Activated naive CD4-positive, alpha-beta T cell treated with anti-CD3 and anti-CD28 coated beads, Interleukin-2, amount 50 U/mL, for 24 hours (primary cell): ENCODE data around the gene GFI1.
"Not testable (repeated sequence)": the region's sequence is repeated elsewhere in the genome, so short reads cannot be mapped to it uniquely, and the experiment has no call there.

ENCODE experiments used
- H3K27ac Mint-ChIP-seq: one replicate; pipeline ENCODE4 v1.8.0; 2021; ENCODE audit warnings: mild to moderate bottlenecking, mixed read lengths
- H3K27me3 Mint-ChIP-seq: one replicate; pipeline ENCODE4 v1.8.0; 2021; ENCODE audit warnings: mixed read lengths
- H3K36me3 Mint-ChIP-seq: one replicate; pipeline ENCODE4 v1.8.0; 2021; ENCODE audit warnings: mixed read lengths
- H3K4me1 Mint-ChIP-seq: one replicate; pipeline ENCODE4 v1.8.0; 2021; ENCODE audit warnings: mixed read lengths
- H3K4me3 Mint-ChIP-seq: one replicate; pipeline ENCODE4 v1.8.0; 2021; ENCODE audit warnings: mild to moderate bottlenecking, mixed read lengths
- H3K9me3 Mint-ChIP-seq: one replicate; pipeline ENCODE4 v1.8.0; 2021; ENCODE audit warnings: mixed read lengths

GFI1 gene

DNA sequence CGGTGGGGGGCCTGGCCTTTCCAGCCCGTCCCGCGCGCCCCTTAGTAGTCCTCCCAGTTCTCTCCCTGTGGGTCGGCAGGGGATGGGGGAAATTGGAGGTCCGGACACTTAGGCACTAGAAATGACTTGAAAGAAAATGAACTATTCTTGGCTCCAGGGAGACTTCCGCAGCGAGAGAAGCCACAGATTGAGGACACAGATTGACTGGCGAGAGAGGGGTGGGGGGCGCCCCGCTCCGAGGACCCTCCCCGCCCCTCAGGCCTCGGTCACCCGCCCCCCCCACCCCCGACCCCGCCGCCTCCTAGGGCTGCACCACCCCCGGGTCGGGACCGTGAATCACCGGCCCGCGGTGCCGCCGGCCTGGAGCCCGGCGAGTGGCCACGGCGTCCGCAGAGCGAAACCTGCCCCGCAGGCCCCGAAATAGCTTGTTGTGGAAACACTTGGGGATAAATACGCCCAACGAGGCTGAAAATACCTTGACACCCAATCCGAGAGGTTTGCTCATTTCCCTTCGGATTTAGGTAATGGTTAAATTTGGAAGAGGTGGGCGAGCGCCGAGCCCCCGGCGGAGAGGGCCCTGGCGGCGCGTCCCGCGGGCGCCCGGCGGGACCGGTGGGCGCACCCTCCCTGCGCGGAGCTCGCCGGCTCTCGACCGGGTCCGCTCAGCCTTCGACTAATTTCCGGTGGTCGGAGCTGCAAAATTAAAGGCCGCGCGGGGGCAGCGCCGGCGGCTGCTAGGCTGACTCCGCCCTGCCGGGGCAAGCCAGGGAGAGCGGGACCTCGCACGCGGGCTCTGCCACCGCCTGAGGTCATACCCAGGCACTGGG, at the start of gene GFI1:
GFI1 (minus strand) TSS at position 675 of the 827 bp plus-strand sequence. CDS start 3,438 bp downstream, outside the sequence.
- Mint-ChIP-seq H3K4me3 (peak within 1 kb of the TSS; percentile 96), H3K4me1 (peaks cover 44% of the 10 kb centered on the region)

DNA sequence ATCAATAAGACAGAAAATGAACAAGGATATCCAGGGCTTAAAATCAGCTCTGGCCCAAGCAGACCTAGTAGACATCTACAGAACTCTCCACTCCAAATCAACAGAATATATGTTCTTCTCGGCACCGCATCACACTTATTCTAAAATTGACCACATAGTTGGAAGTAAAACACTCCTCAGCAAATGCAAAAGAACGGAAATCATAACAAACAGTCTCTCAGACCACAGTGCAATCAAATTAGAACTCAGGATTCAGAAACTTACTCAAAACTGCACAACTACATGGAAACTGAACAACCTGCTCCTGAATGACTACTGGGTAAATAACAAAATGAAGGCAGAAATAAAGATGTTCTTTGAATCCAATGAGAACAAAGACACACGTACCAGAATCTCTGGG, 45.6 kb upstream of the GFI1 start:
- H3K27me3 Mint-ChIP-seq, H3K9me3 Mint-ChIP-seq: not testable (repeated sequence)
- Mint-ChIP-seq H3K36me3 (peaks cover 13% of the 10 kb centered on the region), H3K27ac (peak overlapping the region; percentile 36), H3K4me1 (peaks cover 62% of the 10 kb centered on the region), H3K4me3 (peak overlapping the region; percentile 0)

More for the DNA sequence above, at the start of gene GFI1:
- H3K27me3 Mint-ChIP-seq, result no peaks in the 10 kb centered on the region
- no peaks in the 10 kb centered on the region for H3K9me3 Mint-ChIP-seq
- peak within 1 kb of the TSS; percentile 97 for H3K27ac Mint-ChIP-seq
- H3K36me3 Mint-ChIP-seq, result peaks cover 8% of the 10 kb centered on the region

DNA sequence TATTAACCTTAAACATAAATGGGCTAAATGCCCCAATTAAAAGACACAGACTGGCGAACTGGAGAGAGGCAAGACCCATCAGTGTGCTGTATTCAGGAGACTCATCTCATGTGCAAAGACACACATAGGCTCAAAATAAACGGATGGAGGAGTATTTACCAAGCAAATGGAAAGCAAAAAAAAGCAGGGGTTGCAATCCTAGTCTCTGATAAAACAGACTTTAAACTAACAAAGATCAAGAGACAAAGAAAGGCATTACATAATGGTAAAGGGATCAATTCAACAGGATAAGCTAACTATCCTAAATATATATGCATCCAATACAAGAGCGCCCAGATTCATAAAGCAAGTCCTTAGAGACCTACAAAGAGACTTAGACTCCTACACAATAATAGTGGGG, 45.2 kb upstream of the GFI1 start:
- peaks cover 13% of the 10 kb centered on the region for H3K36me3 Mint-ChIP-seq
- H3K4me3 Mint-ChIP-seq, result peak overlapping the region; percentile 0
- peak overlapping the region; percentile 36 for H3K27ac Mint-ChIP-seq
- not testable (repeated sequence) for H3K9me3 Mint-ChIP-seq, H3K27me3 Mint-ChIP-seq
- H3K4me1 Mint-ChIP-seq, result peaks cover 60% of the 10 kb centered on the region

DNA sequence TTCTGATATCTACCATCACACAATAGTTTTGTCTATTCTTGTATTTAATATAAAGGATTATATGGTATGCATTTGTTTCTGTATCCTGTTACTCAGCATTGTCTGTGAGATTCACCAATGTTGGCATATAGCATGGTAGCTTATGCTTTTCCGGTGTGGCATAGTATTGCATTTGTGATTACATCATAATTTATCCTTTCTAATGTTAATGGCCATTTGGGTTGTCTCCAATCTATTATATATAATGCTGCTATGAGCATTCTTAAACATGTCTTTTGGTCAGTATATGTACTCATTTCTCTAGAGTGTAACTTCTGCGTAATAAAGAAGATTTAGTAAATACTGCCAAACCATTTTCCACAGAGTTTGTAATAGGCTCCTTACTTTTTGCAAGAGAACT, 40.9 kb upstream of the GFI1 start:
- H3K27ac Mint-ChIP-seq, result no peak overlapping the region

DNA sequence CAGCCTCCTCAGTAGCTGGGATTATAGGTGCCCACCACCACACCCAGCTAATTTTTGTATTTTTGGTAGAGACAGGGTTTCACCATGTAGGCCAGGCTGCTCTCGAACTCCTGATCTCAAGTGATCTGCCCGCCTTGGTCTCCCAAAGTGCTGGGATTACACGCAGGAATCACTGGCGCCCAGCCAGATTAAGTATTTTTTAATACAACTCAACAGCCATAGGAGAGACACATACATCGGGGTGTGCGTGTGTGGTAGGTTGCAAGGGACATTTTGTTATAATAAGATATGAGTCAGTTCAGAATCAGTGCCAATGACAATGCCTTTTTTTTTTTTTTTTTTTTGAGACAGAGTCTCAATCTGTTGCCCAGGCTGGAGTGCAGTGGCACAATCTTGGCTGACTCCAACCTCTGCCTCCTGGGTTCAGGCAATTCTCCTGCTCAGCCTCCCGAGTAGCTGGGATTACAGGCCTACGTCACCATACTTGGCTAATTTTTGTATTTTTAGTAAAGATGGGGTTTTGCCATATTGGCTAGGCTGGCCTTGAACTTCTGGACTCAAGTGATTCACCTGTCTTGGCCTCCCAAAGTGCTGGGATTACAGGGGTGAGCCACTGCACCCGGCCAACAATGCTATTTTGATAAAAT, 38.3 kb upstream of the GFI1 start:
- not testable (repeated sequence) for H3K4me1 Mint-ChIP-seq, H3K27ac Mint-ChIP-seq, H3K27me3 Mint-ChIP-seq, H3K9me3 Mint-ChIP-seq, H3K4me3 Mint-ChIP-seq, H3K36me3 Mint-ChIP-seq

More for the DNA sequence above, 40.9 kb upstream of the GFI1 start:
- H3K4me1 Mint-ChIP-seq, result peaks cover 18% of the 10 kb centered on the region
- H3K9me3 Mint-ChIP-seq, result no peaks in the 10 kb centered on the region
- no peak overlapping the region for H3K4me3 Mint-ChIP-seq
- no peaks in the 10 kb centered on the region for H3K27me3 Mint-ChIP-seq
- peaks cover 10% of the 10 kb centered on the region for H3K36me3 Mint-ChIP-seq

DNA sequence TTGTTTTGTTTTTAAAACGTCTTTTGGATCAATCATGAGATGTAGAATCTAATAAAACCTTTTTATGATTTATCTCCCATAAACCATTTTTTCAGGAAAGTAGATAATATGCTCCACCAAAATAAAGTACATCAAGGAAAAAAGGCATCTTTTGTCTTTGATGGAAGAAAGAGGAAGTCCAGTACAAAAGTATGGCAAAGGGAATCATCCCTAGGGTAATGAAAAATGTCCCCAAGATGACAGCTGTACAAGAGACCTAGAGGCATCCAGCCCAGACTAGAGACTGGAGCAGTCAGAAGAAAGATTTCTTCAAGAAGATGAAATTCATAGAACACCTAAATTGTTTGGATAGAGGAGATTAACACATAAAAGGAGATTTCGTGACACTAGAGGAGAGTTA, 32.3 kb upstream of the GFI1 start:
- Mint-ChIP-seq H3K36me3 (peaks cover 13% of the 10 kb centered on the region), H3K4me1 (peaks cover 14% of the 10 kb centered on the region), H3K27ac (no peak overlapping the region), H3K4me3 (no peak overlapping the region), H3K9me3 (no peaks in the 10 kb centered on the region), H3K27me3 (no peaks in the 10 kb centered on the region)

DNA sequence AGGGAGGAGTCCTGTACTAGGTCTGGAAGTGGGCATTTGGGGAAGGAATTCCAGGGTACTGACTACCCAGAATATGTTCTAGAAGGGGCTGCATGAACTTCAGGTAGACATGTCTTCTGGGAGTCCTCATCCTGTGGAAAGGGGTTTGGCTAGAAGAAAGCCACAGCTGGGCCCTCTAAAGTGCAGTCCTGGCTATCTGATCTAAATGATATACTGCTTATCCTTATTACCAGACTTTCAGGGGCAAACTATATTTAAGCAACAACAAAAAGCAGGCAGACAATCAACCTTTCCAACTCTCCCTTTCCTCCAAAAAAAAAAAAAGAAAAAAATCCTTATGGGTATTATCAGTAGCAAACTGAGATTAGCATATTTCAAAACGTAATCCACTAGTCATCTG, 29.8 kb upstream of the GFI1 start:
- H3K4me3 Mint-ChIP-seq, result no peak overlapping the region
- H3K36me3 Mint-ChIP-seq, result peaks cover 16% of the 10 kb centered on the region

DNA sequence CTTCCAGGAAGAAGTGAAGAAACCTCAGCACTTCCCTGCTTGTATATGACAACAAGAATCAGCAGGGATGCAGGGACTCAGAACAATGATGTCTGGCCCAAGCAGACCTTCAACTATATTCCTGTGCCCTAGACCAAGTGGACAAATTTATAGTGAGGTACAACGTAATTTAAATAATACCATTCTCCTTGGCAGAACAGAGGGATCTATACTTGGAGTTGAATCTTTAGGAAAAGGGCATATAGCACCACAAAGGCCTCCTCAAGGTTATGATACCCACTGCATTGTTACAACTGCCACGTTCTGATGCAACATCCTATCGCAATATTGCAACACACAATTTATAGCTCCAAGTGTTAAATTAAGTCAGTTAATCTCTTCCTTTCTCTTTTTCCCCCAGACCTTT, 29.1 kb upstream of the GFI1 start:
- H3K27ac Mint-ChIP-seq, result no peak overlapping the region
- no peaks in the 10 kb centered on the region for H3K9me3 Mint-ChIP-seq
- peaks cover 16% of the 10 kb centered on the region for H3K36me3 Mint-ChIP-seq
- H3K4me3 Mint-ChIP-seq, result no peak overlapping the region
- H3K27me3 Mint-ChIP-seq, result no peaks in the 10 kb centered on the region
- peaks cover 14% of the 10 kb centered on the region for H3K4me1 Mint-ChIP-seq

More for the DNA sequence above, 29.8 kb upstream of the GFI1 start:
- Mint-ChIP-seq H3K9me3 (no peaks in the 10 kb centered on the region), H3K27me3 (no peaks in the 10 kb centered on the region), H3K4me1 (peaks cover 14% of the 10 kb centered on the region), H3K27ac (no peak overlapping the region)

DNA sequence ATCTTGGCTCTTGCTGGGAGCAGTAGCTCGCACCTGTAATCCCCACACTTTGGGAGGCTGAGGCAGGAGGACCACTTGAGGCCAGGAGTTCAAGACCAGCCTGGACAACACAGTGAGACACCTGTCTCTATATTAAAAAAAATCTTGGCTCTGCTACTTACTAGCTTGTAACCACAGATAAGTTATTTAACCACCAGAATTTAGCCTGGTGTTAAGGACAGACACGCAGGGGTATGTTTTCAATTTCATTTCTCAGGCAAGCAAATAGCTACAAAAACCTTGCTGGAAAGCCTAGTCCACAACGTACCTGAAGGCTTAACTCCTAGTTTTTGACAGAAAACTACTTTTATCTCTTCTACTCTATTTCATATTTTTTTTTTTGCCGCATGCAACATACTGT, 24.8 kb upstream of the GFI1 start:
- no peaks in the 10 kb centered on the region for H3K9me3 Mint-ChIP-seq

DNA sequence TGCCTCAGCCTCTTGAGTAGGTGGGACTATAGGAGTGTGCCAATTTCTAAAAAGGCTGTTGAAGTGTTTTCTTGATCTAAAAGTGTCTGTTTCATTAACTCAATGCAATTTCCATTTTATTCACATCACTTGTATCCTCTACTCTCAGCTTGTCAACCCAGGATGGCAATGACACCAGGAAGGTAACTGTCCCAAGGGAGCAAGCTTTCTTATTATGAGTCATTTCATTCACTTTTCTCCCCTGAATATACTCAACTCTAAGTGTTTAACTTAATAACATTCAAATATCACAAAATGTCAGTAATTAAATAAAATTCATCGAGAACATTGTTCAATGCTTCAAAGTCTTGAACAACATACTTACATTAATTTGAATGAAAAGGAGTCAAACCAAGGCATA, 22.9 kb upstream of the GFI1 start:
- Mint-ChIP-seq H3K9me3 (no peaks in the 10 kb centered on the region), H3K27me3 (no peaks in the 10 kb centered on the region), H3K4me1 (peaks cover 8% of the 10 kb centered on the region), H3K27ac (no peak overlapping the region), H3K4me3 (no peak overlapping the region), H3K36me3 (peaks cover 4% of the 10 kb centered on the region)

More for the DNA sequence above, 24.8 kb upstream of the GFI1 start:
- no peaks in the 10 kb centered on the region for H3K27me3 Mint-ChIP-seq
- H3K27ac Mint-ChIP-seq, result no peak overlapping the region
- H3K4me3 Mint-ChIP-seq, result no peak overlapping the region
- peaks cover 10% of the 10 kb centered on the region for H3K4me1 Mint-ChIP-seq
- peaks cover 9% of the 10 kb centered on the region for H3K36me3 Mint-ChIP-seq

DNA sequence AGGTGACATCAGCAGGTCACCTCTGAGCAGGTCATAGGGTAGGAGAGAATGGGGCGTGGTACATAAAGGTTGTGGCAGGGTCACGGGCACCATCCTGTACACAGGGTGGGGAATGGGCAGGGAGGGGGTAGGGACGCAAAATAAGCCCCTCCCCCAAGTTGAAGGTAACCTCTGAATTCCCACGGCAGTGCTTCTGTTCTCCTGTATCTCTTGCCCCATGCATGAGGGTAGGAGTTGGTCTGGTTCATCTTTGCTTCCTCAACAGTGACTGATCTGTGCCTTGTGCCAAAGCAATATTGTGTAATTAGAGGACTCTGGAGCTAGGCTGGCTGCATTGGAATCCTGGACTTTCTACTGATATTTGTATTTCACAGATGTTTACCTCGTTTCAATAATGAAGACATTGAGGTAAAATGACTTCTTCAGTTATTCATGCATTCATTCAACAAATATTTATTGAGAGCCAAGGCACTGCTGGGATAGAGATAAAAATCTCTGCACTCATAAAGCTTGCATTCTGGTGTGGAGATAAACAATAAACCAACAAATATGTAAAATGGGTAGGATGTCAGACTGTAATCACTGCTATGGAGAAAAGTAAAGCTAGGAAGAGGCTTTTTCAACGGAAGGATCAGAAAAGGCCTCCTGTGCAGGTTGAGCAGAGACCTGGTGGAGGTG, 18.4 kb upstream of the GFI1 start:
- H3K4me1 Mint-ChIP-seq, result peaks cover 33% of the 10 kb centered on the region
- no peaks in the 10 kb centered on the region for H3K27me3 Mint-ChIP-seq
- H3K9me3 Mint-ChIP-seq, result no peaks in the 10 kb centered on the region
- H3K36me3 Mint-ChIP-seq, result peaks cover 1% of the 10 kb centered on the region
- H3K27ac Mint-ChIP-seq, result peak overlapping the region; percentile 53
- H3K4me3 Mint-ChIP-seq, result no peak overlapping the region

DNA sequence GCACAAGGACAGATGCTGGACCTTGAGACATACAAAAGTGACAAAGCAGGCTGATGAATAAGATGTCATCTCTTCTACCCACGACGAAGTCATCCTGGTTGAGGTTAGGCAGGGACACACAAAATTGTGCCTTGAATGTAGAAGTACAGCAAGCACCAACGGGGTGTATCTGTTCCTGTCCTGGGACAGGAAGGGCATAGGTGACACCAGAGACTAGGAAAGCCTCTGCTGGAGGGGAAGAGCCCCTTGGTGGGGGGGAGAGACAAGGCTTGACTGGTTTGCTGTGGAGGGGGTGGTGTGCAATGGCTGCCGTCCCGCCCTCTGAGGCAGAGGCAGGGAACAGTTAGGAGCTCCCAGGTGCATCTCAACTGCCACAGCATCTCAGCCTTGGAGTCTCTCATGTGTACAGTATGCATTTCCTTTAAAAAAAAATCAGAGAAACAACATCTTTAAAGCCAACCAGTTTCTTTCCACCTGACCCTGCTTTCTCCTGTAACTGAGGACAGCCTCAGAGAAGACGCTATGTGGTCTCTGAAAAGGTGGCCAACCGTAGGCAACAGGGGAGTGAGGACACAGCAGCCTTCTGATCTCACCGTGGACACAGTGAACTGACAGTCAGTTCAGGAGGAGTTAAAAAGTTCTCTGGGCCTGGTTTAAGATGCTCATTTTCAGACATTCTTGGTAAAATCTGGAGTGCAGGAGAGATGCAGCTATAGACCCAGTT, 17.7 kb upstream of the GFI1 start:
- H3K4me1 Mint-ChIP-seq, result peaks cover 33% of the 10 kb centered on the region
- peak overlapping the region; percentile 43 for H3K27ac Mint-ChIP-seq
- no peak overlapping the region for H3K4me3 Mint-ChIP-seq
- H3K9me3 Mint-ChIP-seq, result no peaks in the 10 kb centered on the region
- no peaks in the 10 kb centered on the region for H3K36me3 Mint-ChIP-seq
- no peaks in the 10 kb centered on the region for H3K27me3 Mint-ChIP-seq

DNA sequence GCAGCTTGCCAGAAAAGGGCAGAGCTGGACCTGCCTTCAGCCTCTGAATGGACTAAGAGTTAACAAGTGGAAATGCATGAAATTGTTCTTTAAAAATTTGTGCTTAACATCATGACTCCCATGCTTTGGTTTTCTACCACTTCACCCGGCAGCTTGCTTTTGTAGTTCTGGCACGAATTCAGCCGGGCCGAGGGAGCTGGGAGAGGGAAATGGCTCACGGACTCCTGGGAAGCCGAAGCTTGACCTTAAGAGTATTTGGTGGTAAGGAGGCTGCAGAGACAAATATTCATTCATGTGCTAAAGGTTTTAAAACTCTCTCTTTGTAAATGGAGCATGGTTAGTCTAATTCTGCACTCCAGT, 17.2 kb upstream of the GFI1 start:
- Mint-ChIP-seq H3K27ac (no peak overlapping the region), H3K27me3 (no peaks in the 10 kb centered on the region), H3K9me3 (no peaks in the 10 kb centered on the region), H3K36me3 (no peaks in the 10 kb centered on the region), H3K4me3 (no peak overlapping the region), H3K4me1 (peaks cover 33% of the 10 kb centered on the region)

DNA sequence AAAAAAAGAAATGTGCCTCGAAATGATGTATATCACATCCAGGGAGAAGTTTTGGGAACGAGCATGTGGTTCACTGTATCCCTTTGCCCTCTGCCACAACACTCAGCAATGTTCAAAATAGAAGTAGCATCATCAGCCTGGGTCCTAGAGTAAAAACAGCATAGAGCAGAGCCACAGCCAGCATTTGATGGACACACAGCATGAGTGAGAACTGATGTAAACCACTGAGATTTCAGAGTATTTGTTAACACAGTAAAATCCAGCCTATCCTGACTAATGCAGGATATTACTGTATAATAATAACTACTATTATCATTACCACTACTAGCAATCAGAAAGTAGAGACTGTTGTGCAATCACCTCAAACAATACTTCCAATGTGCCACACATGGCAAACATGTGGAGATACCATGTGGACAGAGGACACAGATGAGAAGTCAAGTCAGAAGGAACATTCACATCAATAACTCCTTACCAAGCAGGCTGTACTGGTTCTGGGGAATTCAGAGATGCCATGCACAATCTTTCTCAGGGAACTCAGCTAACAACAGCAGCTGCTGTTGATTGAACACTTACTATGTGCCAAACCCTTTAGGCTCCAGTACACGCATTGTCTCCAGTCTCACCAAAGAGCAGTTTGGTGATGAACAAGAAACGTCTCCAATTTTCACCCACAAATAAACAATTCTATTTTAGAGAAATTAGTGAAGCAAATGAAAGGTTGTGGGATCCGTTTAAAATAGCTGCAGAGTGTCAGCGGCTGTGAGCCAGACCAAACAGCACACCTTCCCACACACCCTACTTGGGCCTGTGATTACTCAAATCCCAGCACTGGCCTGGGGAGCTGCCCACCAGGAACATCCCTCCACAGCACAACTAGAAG, 16.6 kb upstream of the GFI1 start:
- H3K27ac Mint-ChIP-seq, result no peak overlapping the region
- H3K27me3 Mint-ChIP-seq, result no peaks in the 10 kb centered on the region

DNA sequence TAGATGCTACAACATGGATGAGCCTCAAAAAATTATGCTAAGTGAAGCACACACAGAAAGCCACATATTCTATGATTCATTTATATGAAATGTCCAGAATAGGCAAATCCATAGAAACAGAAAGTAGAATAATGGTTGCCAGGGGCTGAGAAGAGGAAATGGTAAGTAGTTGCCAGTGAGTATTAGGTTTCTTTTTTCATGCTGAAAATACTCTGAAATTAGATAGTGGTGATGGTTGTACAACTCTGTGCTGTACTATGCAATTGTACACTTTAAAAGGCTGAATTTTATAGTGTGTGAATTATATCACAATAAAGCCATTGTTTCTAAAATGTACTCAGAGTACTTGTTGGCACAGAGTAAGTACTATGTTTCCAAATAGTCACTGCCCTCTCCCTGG, 15.5 kb upstream of the GFI1 start:
- no peak overlapping the region for H3K4me3 Mint-ChIP-seq
- H3K27me3 Mint-ChIP-seq, result no peaks in the 10 kb centered on the region
- H3K9me3 Mint-ChIP-seq, result no peaks in the 10 kb centered on the region
- H3K27ac Mint-ChIP-seq, result no peak overlapping the region
- peaks cover 39% of the 10 kb centered on the region for H3K4me1 Mint-ChIP-seq
- H3K36me3 Mint-ChIP-seq, result no peaks in the 10 kb centered on the region

More for the DNA sequence above, 16.6 kb upstream of the GFI1 start:
- Mint-ChIP-seq H3K4me1 (peaks cover 36% of the 10 kb centered on the region), H3K36me3 (no peaks in the 10 kb centered on the region), H3K4me3 (no peak overlapping the region), H3K9me3 (no peaks in the 10 kb centered on the region)
